ENCODE measurements around the gene LRRC10B. TPM values are rescaled to one million over a fixed set of nuclear protein-coding genes. Genes with fewer than 3 reads are reported as not detected.

The LRRC10B gene
- total RNA-seq, 1 experiment from 2014 or later = 2.6 TPM

GRCh38 chr11:61549662-61550568, 41.4 kb downstream of the LRRC10B start:
- peak; percentile 66 for DNase-seq
- H3K27me3 ChIP-seq (ENCODE audit: control insufficient read depth, insufficient read depth, low read length) = peaks cover 9% of the 10 kb centered on the region

GRCh38 chr11:61550665-61551227, 42.2 kb downstream of the LRRC10B start:
- Histone ChIP-seq H3K27me3 (ENCODE audit: control insufficient read depth, insufficient read depth, low read length) (peaks cover 17% of the 10 kb centered on the region), H3K36me3 (replicated peaks; ENCODE audit: control insufficient read depth, insufficient read depth, low read length) (no peaks in the 10 kb centered on the region), H3K4me3 (ENCODE audit: insufficient read depth, low read depth, low read length) (no peak overlapping the region)
- peak; percentile 57 for DNase-seq

More at GRCh38 chr11:61549662-61550568, 41.4 kb downstream of the LRRC10B start:
- Histone ChIP-seq H3K4me3 (ENCODE audit: insufficient read depth, low read depth, low read length) (no peak overlapping the region), H3K36me3 (replicated peaks; ENCODE audit: control insufficient read depth, insufficient read depth, low read length) (no peaks in the 10 kb centered on the region)

- H3K36me3 ChIP-seq (replicated peaks; ENCODE audit: control insufficient read depth, insufficient read depth, low read length) = no peaks in the 10 kb centered on the region
- H3K4me3 ChIP-seq (ENCODE audit: insufficient read depth, low read depth, low read length) = no peak overlapping the region
- DNase-seq = peak; percentile 61
- H3K27me3 ChIP-seq (ENCODE audit: control insufficient read depth, insufficient read depth, low read length) = peaks cover 22% of the 10 kb centered on the region
These were observed 43.1 kb downstream of the LRRC10B start for GRCh38 chr11:61551634-61552033.

- Histone ChIP-seq H3K36me3 (replicated peaks; ENCODE audit: control insufficient read depth, insufficient read depth, low read length) (no peaks in the 10 kb centered on the region), H3K27me3 (ENCODE audit: control insufficient read depth, insufficient read depth, low read length) (peaks cover 22% of the 10 kb centered on the region), H3K4me3 (ENCODE audit: insufficient read depth, low read depth, low read length) (no peak overlapping the region)
- peak; percentile 59 for DNase-seq
These were observed 43.6 kb downstream of the LRRC10B start for GRCh38 chr11:61552108-61552635.

GRCh38 chr11:61553373-61554171, 45.0 kb downstream of the LRRC10B start:
- peaks cover 22% of the 10 kb centered on the region for H3K27me3 ChIP-seq (ENCODE audit: control insufficient read depth, insufficient read depth, low read length)
- H3K4me3 ChIP-seq (ENCODE audit: insufficient read depth, low read depth, low read length) = no peak overlapping the region
- H3K36me3 ChIP-seq (replicated peaks; ENCODE audit: control insufficient read depth, insufficient read depth, low read length) = no peaks in the 10 kb centered on the region
- DNase-seq = peak; percentile 71

GRCh38 chr11:61554172-61554988, 45.8 kb downstream of the LRRC10B start:
- H3K4me3 ChIP-seq (ENCODE audit: insufficient read depth, low read depth, low read length) = no peak overlapping the region
- H3K36me3 ChIP-seq (replicated peaks; ENCODE audit: control insufficient read depth, insufficient read depth, low read length) = no peaks in the 10 kb centered on the region
- DNase-seq = peak; percentile 60
- H3K27me3 ChIP-seq (ENCODE audit: control insufficient read depth, insufficient read depth, low read length) = peaks cover 22% of the 10 kb centered on the region

GRCh38 chr11:61555051-61555969, 46.8 kb downstream of the LRRC10B start:
- H3K4me3 ChIP-seq (ENCODE audit: insufficient read depth, low read depth, low read length) = peak overlapping the region; percentile 35
- no peaks in the 10 kb centered on the region for H3K36me3 ChIP-seq (replicated peaks; ENCODE audit: control insufficient read depth, insufficient read depth, low read length)
- DNase-seq = peak; percentile 96
- peaks cover 22% of the 10 kb centered on the region for H3K27me3 ChIP-seq (ENCODE audit: control insufficient read depth, insufficient read depth, low read length)

- Histone ChIP-seq H3K4me3 (ENCODE audit: insufficient read depth, low read depth, low read length) (peak overlapping the region; percentile 35; the same call in 1 of the 2 replicates), H3K36me3 (replicated peaks; ENCODE audit: control insufficient read depth, insufficient read depth, low read length) (no peaks in the 10 kb centered on the region), H3K27me3 (ENCODE audit: control insufficient read depth, insufficient read depth, low read length) (peaks cover 22% of the 10 kb centered on the region)
- peak; percentile 60 for DNase-seq
These were observed 47.4 kb downstream of the LRRC10B start for GRCh38 chr11:61555978-61556377.

GRCh38 chr11:61556621-61557020, 48.1 kb downstream of the LRRC10B start:
- Histone ChIP-seq H3K36me3 (replicated peaks; ENCODE audit: control insufficient read depth, insufficient read depth, low read length) (no peaks in the 10 kb centered on the region), H3K4me3 (ENCODE audit: insufficient read depth, low read depth, low read length) (no peak overlapping the region), H3K27me3 (ENCODE audit: control insufficient read depth, insufficient read depth, low read length) (peaks cover 22% of the 10 kb centered on the region)
- DNase-seq = no peak

Other genes with a start within 250 kb of the LRRC10B start
- 0.85 and 1.1 TPM in 2 replicates for gene VWCE, start 213.4 kb upstream of the LRRC10B start, total RNA-seq (2014; rRNA removed; shearing (Covaris generic))
- gene DDB1, start 175.6 kb upstream of the LRRC10B start, total RNA-seq (2014; rRNA removed; shearing (Covaris generic)) = 256 and 260 TPM in 2 replicates
- 84.5 and 102 TPM in 2 replicates for gene TKFC, start 175.5 kb upstream of the LRRC10B start, total RNA-seq (2014; rRNA removed; shearing (Covaris generic))
- 12.3 and 16.2 TPM in 2 replicates for gene CYB561A3, start 146.9 kb upstream of the LRRC10B start, total RNA-seq (2014; rRNA removed; shearing (Covaris generic))
- 23.9 and 33.9 TPM in 2 replicates for gene TMEM138, start 146.4 kb upstream of the LRRC10B start, total RNA-seq (2014; rRNA removed; shearing (Covaris generic))
- 22.7 and 28.2 TPM in 2 replicates for gene TMEM216, start 116.2 kb upstream of the LRRC10B start, total RNA-seq (2014; rRNA removed; shearing (Covaris generic))
- gene CPSF7, start 78.8 kb upstream of the LRRC10B start, total RNA-seq (2014; rRNA removed; shearing (Covaris generic)) = 40.2 and 42.6 TPM in 2 replicates
- gene SDHAF2, start 78.6 kb upstream of the LRRC10B start, total RNA-seq (2014; rRNA removed; shearing (Covaris generic)) = 31.3 and 48.6 TPM in 2 replicates
- 3.6 and 4.8 TPM in 2 replicates for gene SYT7, start 72.3 kb downstream of the LRRC10B start, total RNA-seq (2014; rRNA removed; shearing (Covaris generic))
- gene DAGLA, start 171.6 kb downstream of the LRRC10B start, total RNA-seq (2014; rRNA removed; shearing (Covaris generic)) = 3.7 and 4.8 TPM in 2 replicates
- 3.6 and 4.2 TPM in 2 replicates for gene MYRF, start 243.9 kb downstream of the LRRC10B start, total RNA-seq (2014; rRNA removed; shearing (Covaris generic))

Data from H7 (cell line).